Activated T-cell treated with anti-CD3 and anti-CD28 coated beads for 48 hours (primary cell): ENCODE data around the gene DDX4.
"Not testable (repeated sequence)": the region's sequence is repeated elsewhere in the genome, so short reads cannot be mapped to it uniquely, and the experiment has no call there.

ENCODE experiments used
- DNase-seq: peaks from one replicate; pipeline ENCODE4 v3.0.0-alpha.2; 2020; ENCODE audit warnings: low read depth

Gene DDX4

GRCh38 chr5:55724281-55724680 lies 13.6 kb upstream of the DDX4 start:
- no peak for DNase-seq

GRCh38 chr5:55731848-55732247 lies 6.0 kb upstream of the DDX4 start:
- no peak for DNase-seq

- no peak for DNase-seq
Observed at GRCh38 chr5:55732585-55732984, 5.3 kb upstream of the DDX4 start.

- no peak for DNase-seq
Observed at GRCh38 chr5:55734658-55735057, 3.2 kb upstream of the DDX4 start.

GRCh38 chr5:55742778-55743177 lies 4.9 kb downstream of the DDX4 start:
- no peak for DNase-seq

GRCh38 chr5:55747778-55748318 lies 10.0 kb downstream of the DDX4 start:
- DNase-seq = no peak

- no peak for DNase-seq
Observed at GRCh38 chr5:55749387-55749786, 11.5 kb downstream of the DDX4 start.

- no peak for DNase-seq
Observed at GRCh38 chr5:55750063-55750462, 12.2 kb downstream of the DDX4 start.

GRCh38 chr5:55750499-55750898 lies 12.6 kb downstream of the DDX4 start:
- no peak for DNase-seq

- no peak for DNase-seq
Observed at GRCh38 chr5:55758231-55758630, 20.4 kb downstream of the DDX4 start.

- no peak for DNase-seq
Observed at GRCh38 chr5:55758714-55759113, 20.9 kb downstream of the DDX4 start.

- DNase-seq = not testable (repeated sequence)
Observed at GRCh38 chr5:55761721-55762120, 23.9 kb downstream of the DDX4 start.

- no peak for DNase-seq
Observed at GRCh38 chr5:55763746-55764420, 26.0 kb downstream of the DDX4 start.

GRCh38 chr5:55768279-55768678 lies 30.4 kb downstream of the DDX4 start:
- no peak for DNase-seq

- no peak for DNase-seq
Observed at GRCh38 chr5:55771175-55771655, 33.4 kb downstream of the DDX4 start.

GRCh38 chr5:55773057-55773456 lies 35.2 kb downstream of the DDX4 start:
- no peak for DNase-seq

GRCh38 chr5:55777332-55777731 lies 39.5 kb downstream of the DDX4 start:
- DNase-seq = no peak

GRCh38 chr5:55800924-55801323 lies 63.1 kb downstream of the DDX4 start:
- DNase-seq = no peak

- DNase-seq = not testable (repeated sequence)
Observed at GRCh38 chr5:55808814-55809213, 71.0 kb downstream of the DDX4 start.

- DNase-seq = not testable (repeated sequence)
Observed at GRCh38 chr5:55815939-55816338, 78.1 kb downstream of the DDX4 start.

- no peak for DNase-seq
Observed at GRCh38 chr5:55816342-55816741, 78.5 kb downstream of the DDX4 start.

GRCh38 chr5:55817030-55817429 lies 79.2 kb downstream of the DDX4 start:
- DNase-seq = no peak

- DNase-seq = no peak
Observed at GRCh38 chr5:55820488-55820887, 82.6 kb downstream of the DDX4 start.
